Measurements from ENCODE around the gene CEP162.
"Not testable (repeated sequence)": the region's sequence is repeated elsewhere in the genome, so short reads cannot be mapped to it uniquely, and the experiment has no call there.

Gene CEP162

GRCh38 chr6:84224251-84224650 is 3.2 kb downstream of the CEP162 start:
- DNase-seq (ENCODE audit: low spot score), result no peak

GRCh38 chr6:84223608-84224007 is 3.8 kb downstream of the CEP162 start:
- DNase-seq (ENCODE audit: low spot score), result not testable (repeated sequence)

GRCh38 chr6:84222426-84222825 is 5.0 kb downstream of the CEP162 start:
- no peak for DNase-seq (ENCODE audit: low spot score)

- DNase-seq (ENCODE audit: low spot score), result peak; percentile 55
Observed at GRCh38 chr6:84220809-84221409, 6.5 kb downstream of the CEP162 start.

GRCh38 chr6:84218091-84218490 is 9.4 kb downstream of the CEP162 start:
- DNase-seq (ENCODE audit: low spot score), result no peak

- DNase-seq (ENCODE audit: low spot score), result no peak
Observed at GRCh38 chr6:84213217-84213616, 14.2 kb downstream of the CEP162 start.

GRCh38 chr6:84204011-84204410 is 23.4 kb downstream of the CEP162 start:
- no peak for DNase-seq (ENCODE audit: low spot score)

GRCh38 chr6:84199987-84200386 is 27.5 kb downstream of the CEP162 start:
- DNase-seq (ENCODE audit: low spot score), result not testable (repeated sequence)

GRCh38 chr6:84197708-84198107 is 29.7 kb downstream of the CEP162 start:
- peak; percentile 2 for DNase-seq (ENCODE audit: low spot score)

- no peak for DNase-seq (ENCODE audit: low spot score)
Observed at GRCh38 chr6:84193114-84193708, 34.2 kb downstream of the CEP162 start.

GRCh38 chr6:84191802-84192201 is 35.6 kb downstream of the CEP162 start:
- DNase-seq (ENCODE audit: low spot score), result no peak

GRCh38 chr6:84189356-84189755 is 38.1 kb downstream of the CEP162 start:
- DNase-seq (ENCODE audit: low spot score), result not testable (repeated sequence)

GRCh38 chr6:84183430-84183829 is 44.0 kb downstream of the CEP162 start:
- no peak for DNase-seq (ENCODE audit: low spot score)

- DNase-seq (ENCODE audit: low spot score), result no peak
Observed at GRCh38 chr6:84182001-84182400, 45.4 kb downstream of the CEP162 start.

GRCh38 chr6:84177241-84177640 is 50.2 kb downstream of the CEP162 start:
- DNase-seq (ENCODE audit: low spot score), result no peak

GRCh38 chr6:84172574-84172973 is 54.9 kb downstream of the CEP162 start:
- DNase-seq (ENCODE audit: low spot score), result no peak

GRCh38 chr6:84172080-84172479 is 55.4 kb downstream of the CEP162 start:
- no peak for DNase-seq (ENCODE audit: low spot score)

GRCh38 chr6:84167457-84167856 is 60.0 kb downstream of the CEP162 start:
- no peak for DNase-seq (ENCODE audit: low spot score)

- peak; percentile 80 for DNase-seq (ENCODE audit: low spot score)
Observed at GRCh38 chr6:84166395-84166794, 61.0 kb downstream of the CEP162 start.

- not testable (repeated sequence) for DNase-seq (ENCODE audit: low spot score)
Observed at GRCh38 chr6:84164328-84164727, 63.1 kb downstream of the CEP162 start.

- no peak for DNase-seq (ENCODE audit: low spot score)
Observed at GRCh38 chr6:84161190-84161589, 66.3 kb downstream of the CEP162 start.

GRCh38 chr6:84156306-84156705 is 71.1 kb downstream of the CEP162 start:
- DNase-seq (ENCODE audit: low spot score), result no peak

GRCh38 chr6:84151669-84152068 is 75.8 kb downstream of the CEP162 start:
- DNase-seq (ENCODE audit: low spot score), result no peak

GRCh38 chr6:84150705-84151104 is 76.7 kb downstream of the CEP162 start:
- peak; percentile 80 for DNase-seq (ENCODE audit: low spot score)
